Mesenteric fat pad (tissue), 1 donor: ENCODE results near the gene CRISPLD2. TPM values are rescaled to one million over a fixed set of nuclear protein-coding genes. Genes with fewer than 3 reads are reported as not detected.

Experiments
- DNase-seq: peaks from one replicate; pipeline ENCODE4 v3.0.0-alpha.2; 2020; ENCODE audit warnings: low spot score
- total RNA-seq: library from RNA; stranded (reverse); fragmentation: NEBNext Ultra II Directional; extraction: Animal tissue kit (Norgen Biotek cat#: 25700); gene quantifications from one replicate; pipeline ENCODE4 v1.2.1, GENCODE V29; 2021
- donor health status: DM: yes; HTN: yes; CAD: no.

CRISPLD2 gene
- total RNA-seq, 1 donor from 2014 or later: 256 TPM

- no peak for DNase-seq
Measured at GRCh38 chr16:84905965-84906460, 86.2 kb downstream of the CRISPLD2 start.

- DNase-seq: no peak
Measured at GRCh38 chr16:84907051-84907450, 87.3 kb downstream of the CRISPLD2 start.

GRCh38 chr16:84907575-84907974, 87.8 kb downstream of the CRISPLD2 start:
- DNase-seq: no peak

GRCh38 chr16:84909476-84910085, 89.8 kb downstream of the CRISPLD2 start:
- DNase-seq: no peak

DNA sequence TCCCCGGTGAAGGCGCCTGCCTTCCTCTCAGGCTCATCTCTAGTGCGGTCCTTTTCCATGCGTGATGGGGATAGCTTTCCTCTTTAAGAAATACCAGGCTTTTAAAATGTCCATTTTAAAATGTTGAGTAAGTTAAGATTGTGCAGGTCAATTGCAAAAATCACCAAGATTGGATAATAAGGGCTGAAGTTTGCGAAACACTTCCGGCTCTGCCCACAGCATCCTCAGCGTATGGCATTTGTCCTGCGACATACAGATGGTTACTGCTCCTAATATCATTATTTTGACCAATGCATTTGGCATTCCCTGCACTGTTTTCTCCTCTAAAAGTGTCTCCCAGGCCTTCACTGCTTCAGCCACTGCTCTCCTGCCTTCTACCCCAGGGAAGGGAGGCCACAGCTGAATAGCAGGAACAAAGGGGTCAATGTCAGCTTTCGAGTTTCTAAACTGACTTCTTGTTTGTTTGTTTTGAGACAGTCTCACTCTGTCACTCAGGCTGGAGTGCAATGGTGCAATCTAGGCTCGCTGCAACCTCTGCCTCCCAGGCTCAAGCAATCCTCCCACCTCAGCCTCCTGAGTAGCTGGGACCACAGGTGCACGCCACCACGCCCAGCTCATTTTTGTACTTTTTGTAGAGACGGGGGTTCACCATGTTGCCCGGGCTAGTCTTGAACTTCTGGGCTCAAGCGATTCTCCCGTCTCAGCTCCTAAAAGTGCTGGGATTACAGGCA, 91.9 kb downstream of the CRISPLD2 start:
- DNase-seq: no peak

- no peak for DNase-seq
Measured at GRCh38 chr16:84913315-84913714, 93.5 kb downstream of the CRISPLD2 start.

- no peak for DNase-seq
Measured at GRCh38 chr16:84914273-84914672, 94.5 kb downstream of the CRISPLD2 start.

GRCh38 chr16:84916178-84916577, 96.4 kb downstream of the CRISPLD2 start:
- no peak for DNase-seq

DNA sequence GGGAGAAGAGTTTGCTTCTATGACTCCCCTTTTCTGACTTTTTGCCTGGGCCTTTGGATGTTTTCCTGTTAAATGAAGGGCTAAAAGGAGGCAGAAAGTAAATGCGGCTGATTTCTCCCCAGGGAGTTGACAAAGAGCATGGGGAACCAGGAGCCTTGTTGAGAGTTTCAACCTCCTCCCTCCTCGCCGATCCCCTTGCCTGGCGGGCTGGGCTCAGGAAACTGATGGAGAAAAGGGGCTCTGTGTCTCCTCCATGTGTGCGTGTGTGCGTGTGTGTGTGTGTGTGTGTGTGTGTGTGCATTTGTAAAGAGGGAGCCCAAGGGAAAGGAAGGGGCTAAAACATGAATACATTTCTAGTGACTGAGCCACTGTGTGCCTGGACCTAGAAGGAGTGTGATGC, 97.1 kb downstream of the CRISPLD2 start:
- DNase-seq: no peak

GRCh38 chr16:84917492-84917891, 97.7 kb downstream of the CRISPLD2 start:
- DNase-seq: no peak

- no peak for DNase-seq
Measured at GRCh38 chr16:84918006-84918909, 98.5 kb downstream of the CRISPLD2 start.

DNA sequence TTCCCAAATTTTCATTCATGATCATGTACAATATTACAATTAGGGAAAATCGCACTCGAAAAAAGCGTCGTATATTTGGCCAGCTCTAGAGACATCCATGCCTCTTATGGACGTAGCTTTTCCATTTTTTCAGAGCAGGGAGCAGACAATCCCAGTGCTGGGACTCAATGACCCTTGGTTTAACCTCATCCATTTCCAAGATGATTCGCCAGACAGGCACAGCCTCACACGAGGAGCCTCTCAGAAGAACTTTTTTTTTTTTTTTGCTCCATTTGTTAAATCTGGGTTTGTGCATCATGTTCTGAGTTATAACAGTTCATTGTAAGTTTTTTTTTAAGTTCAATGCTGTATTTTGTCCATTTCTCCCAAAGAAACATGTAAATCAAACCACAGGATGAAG, 99.5 kb downstream of the CRISPLD2 start:
- no peak for DNase-seq

- no peak for DNase-seq
Measured at GRCh38 chr16:84919708-84920107, 99.9 kb downstream of the CRISPLD2 start.

- no peak for DNase-seq
Measured at GRCh38 chr16:84920333-84920732, 100.5 kb downstream of the CRISPLD2 start.

DNA sequence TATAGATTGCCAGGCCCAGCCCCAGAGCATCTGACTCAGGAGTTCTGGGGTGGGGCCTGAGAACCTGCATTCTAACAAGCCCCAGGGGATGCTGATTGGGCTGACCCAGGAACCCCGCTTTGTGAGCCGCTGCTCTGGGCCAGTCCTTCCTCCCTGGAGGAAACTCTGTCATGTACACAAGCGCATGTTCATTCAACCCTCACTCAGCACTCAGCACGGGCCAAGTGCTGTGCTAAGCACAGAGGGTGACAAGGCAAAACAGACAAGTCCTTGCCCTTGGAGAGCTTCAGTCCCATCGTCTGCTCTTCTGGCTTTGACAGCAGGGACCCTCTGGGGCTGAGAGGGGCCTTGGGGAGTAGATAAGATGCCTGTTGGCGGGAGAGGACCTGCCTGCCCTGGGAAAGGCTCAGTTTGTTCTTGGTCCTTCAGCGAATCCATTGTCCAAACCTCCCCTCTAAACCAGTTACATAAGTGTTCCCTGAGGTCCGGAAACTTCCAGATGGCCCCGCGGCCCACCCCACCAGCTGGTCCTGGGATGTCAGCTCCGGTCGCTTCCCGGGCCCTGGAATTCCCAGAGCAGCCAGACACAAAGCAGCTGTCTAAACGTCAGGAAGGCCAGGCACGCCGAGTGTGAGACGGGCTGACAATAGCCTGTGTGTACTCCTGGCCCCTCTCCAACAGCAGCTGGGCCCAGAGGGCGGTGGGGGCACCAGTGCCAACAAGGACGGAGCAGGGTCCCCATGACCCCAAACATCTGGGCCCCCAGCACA, 102.8 kb downstream of the CRISPLD2 start:
- DNase-seq: no peak

DNA sequence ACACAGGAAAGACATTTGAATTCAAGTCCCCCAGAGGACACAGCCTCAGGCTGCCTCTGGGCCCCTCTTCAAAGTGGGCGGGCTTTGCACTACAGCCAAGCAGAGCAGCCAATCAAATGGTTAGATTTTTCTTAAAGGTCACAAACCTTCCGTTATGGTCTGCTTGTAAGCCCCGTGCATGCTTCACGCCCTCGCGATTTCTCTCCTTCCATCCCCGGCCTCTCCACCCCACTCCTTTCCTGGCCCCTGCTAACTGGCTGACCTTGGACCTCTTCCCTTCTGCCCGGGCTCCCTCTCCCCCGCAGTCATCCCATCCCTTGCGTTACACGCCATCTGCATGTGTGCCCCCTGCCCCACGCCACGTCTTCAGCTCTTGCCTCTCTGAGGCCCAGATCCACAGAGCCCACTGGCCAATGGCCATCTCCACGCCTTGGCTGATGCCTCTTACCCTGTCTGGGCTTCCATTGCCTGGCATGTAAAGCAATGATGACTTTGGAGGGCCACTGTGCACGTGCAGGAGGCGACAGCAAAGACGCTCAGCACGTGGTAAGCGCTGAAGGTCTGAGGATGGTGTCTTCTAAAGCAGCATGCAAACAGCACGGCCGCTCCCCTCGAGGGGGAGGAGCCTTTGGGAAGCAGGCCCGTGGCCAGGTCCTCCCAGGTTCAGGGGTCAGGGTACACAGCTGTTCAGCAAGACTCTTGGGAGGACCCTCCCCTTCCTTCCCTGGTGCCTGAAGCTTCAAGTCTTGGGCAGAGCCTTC, 104.7 kb downstream of the CRISPLD2 start:
- DNase-seq: no peak

DNA sequence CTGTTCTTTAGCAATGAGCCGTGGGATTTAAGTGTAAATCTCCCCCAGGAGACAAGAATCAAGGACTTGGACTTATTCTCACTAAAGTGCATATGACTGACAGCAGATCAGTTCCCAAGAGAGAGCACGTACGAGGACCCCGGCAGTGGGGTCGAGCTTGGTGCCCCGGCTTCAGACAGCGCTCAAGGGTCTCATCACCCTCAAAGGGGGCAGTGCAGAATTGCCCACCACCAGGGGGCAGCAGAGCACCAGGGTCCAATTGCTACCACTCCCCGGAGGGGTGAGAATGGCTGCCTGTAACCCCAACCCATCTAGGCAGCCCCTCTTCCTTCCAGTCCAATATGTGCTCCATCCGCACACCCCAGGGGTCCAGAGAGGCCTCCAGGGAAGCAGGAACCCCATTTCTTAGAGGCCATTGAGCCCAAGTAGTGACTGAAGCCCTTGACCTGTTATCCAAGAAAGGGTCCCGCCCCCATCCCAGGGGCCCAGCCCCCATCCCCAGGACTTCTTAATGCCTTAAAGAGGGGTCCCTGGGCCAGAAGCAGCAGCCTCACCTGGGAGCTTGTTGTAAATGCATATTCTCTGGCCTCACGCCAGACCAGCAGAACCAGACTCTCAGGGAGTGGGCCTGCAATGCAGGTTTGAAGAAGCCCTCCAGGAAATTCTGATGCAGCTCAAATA, 105.4 kb downstream of the CRISPLD2 start:
- no peak for DNase-seq

- DNase-seq: no peak
Measured at GRCh38 chr16:84925773-84926372, 106.1 kb downstream of the CRISPLD2 start.

- DNase-seq: no peak
Measured at GRCh38 chr16:84926462-84926861, 106.7 kb downstream of the CRISPLD2 start.
